HCT116 (cell line): ENCODE data around the gene TGDS. TPM values are rescaled to one million over a fixed set of nuclear protein-coding genes. Genes with fewer than 3 reads are reported as not detected.

Experiments
- ATAC-seq: fragments of 200-7000 bp; cut with Tn5 transposase; 2 replicates; pipeline ENCODE4 v1.9.1; 2020; ENCODE audit warnings: mild to moderate bottlenecking, moderate library complexity
- BruUV-seq: library from RNA; stranded (reverse); fragments of 400-500 nt; replicated peaks from 2 replicates; lab custom pipeline; 2021; lab: Mats Ljungman, UMichigan
- CTCF ChIA-PET: fragments of 300-600 bp; sonication (Branson Sonifier 250); formaldehyde crosslinking; loops from one replicate; lab custom pipeline; 2021; ENCODE audit warnings: antibody characterized with exemption; lab: Charles Lee
- POLR2A ChIA-PET: fragments of 300-600, 350-600 bp; sonication (Branson Sonifier 250); formaldehyde crosslinking; loops from one replicate; lab custom pipeline; 2021; ENCODE audit warnings: antibody characterized with exemption; lab: Charles Lee
- RAD21 ChIA-PET, 2 experiments: fragments of 300-600 bp; sonication (Branson Sonifier 250); formaldehyde crosslinking; loops; one replicate each; lab custom pipeline; 2023; ENCODE audit warnings: low total read pairs in 2 of 2; ENCODE audit not compliant: uncharacterized antibody in 2 of 2, unreplicated experiment in 2 of 2, low non-redundant PET in 1 of 2; lab: Charles Lee
- DNase-seq: peaks from one replicate; pipeline ENCODE4 v3.0.0-alpha.2; 2010; ENCODE audit warnings: low read depth, low spot score
- H2AFZ ChIP-seq: fragments of 200-600 bp; shearing (Covaris generic), sonication (generic); 2 replicates; pipeline ENCODE4 v1.6.1; 2017; ENCODE audit warnings: low read depth, mixed run types, mixed read lengths, antibody characterized with exemption, low read length; ENCODE audit not compliant: poor library complexity, severe bottlenecking
- H3K27ac ChIP-seq: 2 replicates; pipeline ENCODE4 v1.5.1; 2012; ENCODE audit warnings: low read depth, low read length
- H3K27me3 ChIP-seq: fragments of 200-600 bp; sonication (generic); 2 replicates; pipeline ENCODE4 v1.6.1; 2016; ENCODE audit warnings: mixed run types, low read length, mixed read lengths; ENCODE audit not compliant: insufficient read depth
- H3K36me3 ChIP-seq, 2 experiments: fragments of 200-500 bp in 1 of 2; fragments of 200-600 bp in 1 of 2; sonication (Bioruptor generic) in 1 of 2; sonication (generic) in 1 of 2; 2 replicates each; pipeline versions ENCODE4 v1.5.1 to v1.6.1; 2014 to 2016; ENCODE audit warnings: low read length in 2 of 2, inconsistent platforms in 1 of 2, mixed read lengths in 1 of 2, mixed run types in 1 of 2; ENCODE audit not compliant: insufficient read depth in 2 of 2, control insufficient read depth in 1 of 2
- H3K4me1 ChIP-seq, 2 experiments: fragments of 200-600 bp in 1 of 2; sonication (generic) in 1 of 2; 2 replicates each; pipeline versions ENCODE4 v1.5.1 to v1.6.1; 2012 to 2017; ENCODE audit warnings: low read length in 2 of 2, inconsistent platforms in 1 of 2, mild to moderate bottlenecking in 1 of 2, mixed read lengths in 1 of 2, mixed run types in 1 of 2, moderate library complexity in 1 of 2; ENCODE audit not compliant: insufficient read depth in 2 of 2, control insufficient read depth in 1 of 2
- H3K4me2 ChIP-seq: fragments of 200-600 bp; sonication (generic); 2 replicates; pipeline ENCODE4 v1.6.1; 2017; ENCODE audit warnings: mixed run types, low read length, mixed read lengths
- H3K4me3 ChIP-seq, 2 experiments: fragments of 200-600 bp in 1 of 2; sonication (generic) in 1 of 2; replicated peaks in 1 of 2; 2 replicates each; pipeline ENCODE4 v1.5.1; 2011 to 2016; ENCODE audit warnings: low read length in 2 of 2, control low read depth in 1 of 2, low read depth in 1 of 2, mild to moderate bottlenecking in 1 of 2, mixed read lengths in 1 of 2, mixed run types in 1 of 2
- H3K79me2 ChIP-seq: fragments of 200-600 bp; sonication (generic); 2 replicates; pipeline ENCODE4 v1.6.1; 2017; ENCODE audit warnings: mild to moderate bottlenecking, mixed run types, low read length, moderate library complexity, mixed read lengths; ENCODE audit not compliant: insufficient read depth
- H3K9ac ChIP-seq: fragments of 200-600 bp; sonication (generic); 2 replicates; pipeline ENCODE4 v1.6.1; 2016; ENCODE audit warnings: low read length, mixed read lengths
- H3K9me2 ChIP-seq: fragments of 200-600 bp; sonication (generic), shearing (Covaris generic); 2 replicates; pipeline ENCODE4 v1.6.1; 2017; ENCODE audit warnings: mixed run types, mild to moderate bottlenecking, moderate library complexity; ENCODE audit not compliant: insufficient read depth
- H3K9me3 ChIP-seq, 2 experiments: fragments of 200-500 bp in 1 of 2; fragments of 200-600 bp in 1 of 2; sonication (Bioruptor generic) in 1 of 2; sonication (generic) in 1 of 2; 2 replicates each; pipeline ENCODE4 v1.6.1; 2014 to 2017; ENCODE audit warnings: low read length in 2 of 2, mixed read lengths in 2 of 2, inconsistent platforms in 1 of 2, low read depth in 1 of 2, mild to moderate bottlenecking in 1 of 2, mixed run types in 1 of 2, moderate library complexity in 1 of 2; ENCODE audit not compliant: control insufficient read depth in 1 of 2, insufficient read depth in 1 of 2
- H4K20me1 ChIP-seq: fragments of 200-600 bp; sonication (generic), shearing (Covaris generic); 2 replicates; pipeline ENCODE4 v1.6.1; 2017; ENCODE audit warnings: mixed run types, mild to moderate bottlenecking, moderate library complexity; ENCODE audit not compliant: insufficient read depth
- CEBPB ChIP-seq: IDR thresholded peaks from 2 replicates; pipeline ENCODE4 v1.6.1; 2012; ENCODE audit warnings: low read depth
- ELF1 ChIP-seq: IDR thresholded peaks from 2 replicates; pipeline ENCODE4 v1.6.1; 2012; ENCODE audit warnings: low read depth, borderline replicate concordance
- YY1 ChIP-seq: IDR thresholded peaks from 2 replicates; pipeline ENCODE4 v1.6.1; 2011; ENCODE audit warnings: low read length, low read depth, moderate library complexity, mild to moderate bottlenecking; ENCODE audit not compliant: insufficient replicate concordance; ENCODE audit errors: extremely low read depth
- intact Hi-C: fragments of 100-400 bp; cut with micrococcal nuclease; formaldehyde crosslinking; loops from 2 replicates; pipeline ENCODE4 v1.10.0; 2022
- total RNA-seq: library from RNA; stranded (reverse); gene quantifications from one replicate; pipeline ENCODE4 v1.2.1, GENCODE V29; 2021; ENCODE audit not compliant: unreplicated experiment
- TF ChIP-seq, protein P1 (sequence below): IDR thresholded peaks from 2 replicates; pipeline ENCODE4 v1.6.1; 2012
- TF ChIP-seq, protein P2 (sequence below), 3 experiments: fragments of 200-600 bp in 1 of 3; sonication (generic) in 1 of 3; IDR thresholded peaks in 2 of 3; conservative IDR thresholded peaks in 1 of 3; 2 replicates each; pipeline ENCODE4 v1.5.1; 2012 to 2017; ENCODE audit warnings: low read depth in 2 of 3, low read length in 2 of 3, antibody characterized with exemption in 1 of 3, borderline replicate concordance in 1 of 3, control low read depth in 1 of 3, mild to moderate bottlenecking in 1 of 3, mixed read lengths in 1 of 3, mixed run types in 1 of 3, moderate library complexity in 1 of 3; ENCODE audit not compliant: insufficient read depth in 1 of 3

The TGDS gene
- total RNA-seq, 1 experiment from 2014 or later = 16.9 TPM

GRCh38 chr13:94608586-94608985 lies 12.6 kb upstream of the TGDS start:
- RAD21 ChIA-PET = no interaction called here

GRCh38 chr13:94607939-94608338 lies 12.0 kb upstream of the TGDS start:
- Histone ChIP-seq H3K9me3 (no peaks in the 10 kb centered on the region), H3K27me3 (no peaks in the 10 kb centered on the region), H3K27ac (no peak overlapping the region), H4K20me1 (no peaks in the 10 kb centered on the region), H3K79me2 (peaks cover 9% of the 10 kb centered on the region), H3K36me3 (peaks cover 5 to 10% of the 10 kb centered on the region in 2 experiments; a peak in 1 of 4 replicates), H3K4me2 (no peak overlapping the region), H2AFZ (no peak overlapping the region), H3K9me2 (no peaks in the 10 kb centered on the region), H3K4me1 (peaks cover 0 to 4% of the 10 kb centered on the region in 2 experiments; a peak in 2 of 4 replicates), H3K4me3 (no peak overlapping the region), H3K9ac (no peak overlapping the region)
- ATAC-seq (no peak), DNase-seq (no peak)
- POLR2A ChIA-PET = no interaction called here
- RAD21 ChIA-PET = no interaction called here
- BruUV-seq = no TSS peak
- CTCF ChIA-PET = interaction anchor here (1.3 to 2.2 kb wide), 2 partner anchors 10 to 11 kb away, joined by 3 to 6 read pairs; no protein-coding TSS in a partner anchor
- intact Hi-C loops = no loop called here
- TF ChIP-seq, protein P1, sequence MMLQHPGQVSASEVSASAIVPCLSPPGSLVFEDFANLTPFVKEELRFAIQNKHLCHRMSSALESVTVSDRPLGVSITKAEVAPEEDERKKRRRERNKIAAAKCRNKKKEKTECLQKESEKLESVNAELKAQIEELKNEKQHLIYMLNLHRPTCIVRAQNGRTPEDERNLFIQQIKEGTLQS = no peak
- TF ChIP-seq, all 23 proteins: peak for 0

More at GRCh38 chr13:94608586-94608985, 12.6 kb upstream of the TGDS start:
- Histone ChIP-seq H3K27me3 (no peaks in the 10 kb centered on the region), H3K36me3 (peaks cover 5 to 10% of the 10 kb centered on the region in 2 experiments; a peak in 1 of 4 replicates), H3K9me3 (no peaks in the 10 kb centered on the region), H2AFZ (no peak overlapping the region), H3K4me3 (no peak overlapping the region), H3K27ac (no peak overlapping the region), H3K9ac (no peak overlapping the region), H3K79me2 (0 out of 2 replicates have a peak, but pooled peaks cover 4% of the 10 kb centered on the region), H3K4me2 (no peak overlapping the region), H4K20me1 (no peaks in the 10 kb centered on the region), H3K9me2 (no peaks in the 10 kb centered on the region), H3K4me1 (no peaks in the 10 kb centered on the region)
- DNase-seq (no peak), ATAC-seq (no peak)
- BruUV-seq = no TSS peak
- CTCF ChIA-PET = interaction anchor here (1.3 to 2.2 kb wide), 2 partner anchors 9 to 11 kb away, joined by 3 to 6 read pairs; no protein-coding TSS in a partner anchor
- TF ChIP-seq ELF1 (no peak), YY1 (no peak), CEBPB (no peak)
- TF ChIP-seq, protein P2, sequence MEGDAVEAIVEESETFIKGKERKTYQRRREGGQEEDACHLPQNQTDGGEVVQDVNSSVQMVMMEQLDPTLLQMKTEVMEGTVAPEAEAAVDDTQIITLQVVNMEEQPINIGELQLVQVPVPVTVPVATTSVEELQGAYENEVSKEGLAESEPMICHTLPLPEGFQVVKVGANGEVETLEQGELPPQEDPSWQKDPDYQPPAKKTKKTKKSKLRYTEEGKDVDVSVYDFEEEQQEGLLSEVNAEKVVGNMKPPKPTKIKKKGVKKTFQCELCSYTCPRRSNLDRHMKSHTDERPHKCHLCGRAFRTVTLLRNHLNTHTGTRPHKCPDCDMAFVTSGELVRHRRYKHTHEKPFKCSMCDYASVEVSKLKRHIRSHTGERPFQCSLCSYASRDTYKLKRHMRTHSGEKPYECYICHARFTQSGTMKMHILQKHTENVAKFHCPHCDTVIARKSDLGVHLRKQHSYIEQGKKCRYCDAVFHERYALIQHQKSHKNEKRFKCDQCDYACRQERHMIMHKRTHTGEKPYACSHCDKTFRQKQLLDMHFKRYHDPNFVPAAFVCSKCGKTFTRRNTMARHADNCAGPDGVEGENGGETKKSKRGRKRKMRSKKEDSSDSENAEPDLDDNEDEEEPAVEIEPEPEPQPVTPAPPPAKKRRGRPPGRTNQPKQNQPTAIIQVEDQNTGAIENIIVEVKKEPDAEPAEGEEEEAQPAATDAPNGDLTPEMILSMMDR (IDR thresholded peaks at IDR 0.05 in 2 of 3, conservative IDR thresholded peaks at IDR 0.05 in 1 of 3; ENCODE audit: borderline replicate concordance in 1 of 3, insufficient read depth in 1 of 3, low read depth in 2 of 3, low read length in 2 of 3) = no peak
- TF ChIP-seq, protein P1 = no peak
- POLR2A ChIA-PET = no interaction called here
- intact Hi-C loops = no loop called here
